Retinal pigment epithelial cell (primary cell): ENCODE results near the gene SFSWAP.
"Not testable (repeated sequence)": the region's sequence is repeated elsewhere in the genome, so short reads cannot be mapped to it uniquely, and the experiment has no call there.

Experiments used
- DNase-seq: peaks from one replicate; pipeline ENCODE4 v3.0.0-alpha.2; 2010; ENCODE audit warnings: low read depth
- H3K4me3 ChIP-seq: 2 replicates; pipeline ENCODE4 v1.5.1; 2011; ENCODE audit warnings: mild to moderate bottlenecking, low read length, control low read depth, moderate library complexity
- TF ChIP-seq, protein P1 (sequence below): conservative IDR thresholded peaks from 2 replicates; pipeline ENCODE4 v1.5.1; 2011; ENCODE audit warnings: low read depth, low read length, control low read depth, inconsistent platforms

SFSWAP gene

GRCh38 chr12:131672941-131673887 lies 37.7 kb upstream of the SFSWAP start:
- no peak overlapping the region for H3K4me3 ChIP-seq
- no peak for DNase-seq
- TF ChIP-seq, protein P1, sequence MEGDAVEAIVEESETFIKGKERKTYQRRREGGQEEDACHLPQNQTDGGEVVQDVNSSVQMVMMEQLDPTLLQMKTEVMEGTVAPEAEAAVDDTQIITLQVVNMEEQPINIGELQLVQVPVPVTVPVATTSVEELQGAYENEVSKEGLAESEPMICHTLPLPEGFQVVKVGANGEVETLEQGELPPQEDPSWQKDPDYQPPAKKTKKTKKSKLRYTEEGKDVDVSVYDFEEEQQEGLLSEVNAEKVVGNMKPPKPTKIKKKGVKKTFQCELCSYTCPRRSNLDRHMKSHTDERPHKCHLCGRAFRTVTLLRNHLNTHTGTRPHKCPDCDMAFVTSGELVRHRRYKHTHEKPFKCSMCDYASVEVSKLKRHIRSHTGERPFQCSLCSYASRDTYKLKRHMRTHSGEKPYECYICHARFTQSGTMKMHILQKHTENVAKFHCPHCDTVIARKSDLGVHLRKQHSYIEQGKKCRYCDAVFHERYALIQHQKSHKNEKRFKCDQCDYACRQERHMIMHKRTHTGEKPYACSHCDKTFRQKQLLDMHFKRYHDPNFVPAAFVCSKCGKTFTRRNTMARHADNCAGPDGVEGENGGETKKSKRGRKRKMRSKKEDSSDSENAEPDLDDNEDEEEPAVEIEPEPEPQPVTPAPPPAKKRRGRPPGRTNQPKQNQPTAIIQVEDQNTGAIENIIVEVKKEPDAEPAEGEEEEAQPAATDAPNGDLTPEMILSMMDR: no peak

DNA sequence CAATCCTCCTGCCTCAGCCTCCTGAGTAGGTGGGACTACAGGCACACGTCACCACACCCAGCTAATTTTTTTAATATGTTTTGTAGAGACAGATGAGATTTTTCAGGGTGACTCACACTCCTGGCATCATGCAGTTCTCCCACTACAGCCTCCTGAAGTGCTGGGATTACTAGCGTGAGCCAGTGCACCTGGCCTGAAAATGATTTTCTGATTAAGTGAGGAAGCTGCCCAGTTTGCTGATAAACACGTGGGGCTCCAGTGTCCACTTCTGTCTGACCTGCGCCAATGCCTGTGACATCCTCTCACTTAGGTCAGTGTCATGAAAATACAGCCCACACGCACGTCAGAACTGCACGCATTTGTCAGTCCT lies 37.0 kb upstream of the SFSWAP start:
- TF ChIP-seq, protein P1: no peak
- DNase-seq: no peak
- H3K4me3 ChIP-seq: no peak overlapping the region

- DNase-seq: no peak
- TF ChIP-seq, protein P1: no peak
- no peak overlapping the region for H3K4me3 ChIP-seq
These were observed 36.5 kb upstream of the SFSWAP start for GRCh38 chr12:131674373-131674772.

DNA sequence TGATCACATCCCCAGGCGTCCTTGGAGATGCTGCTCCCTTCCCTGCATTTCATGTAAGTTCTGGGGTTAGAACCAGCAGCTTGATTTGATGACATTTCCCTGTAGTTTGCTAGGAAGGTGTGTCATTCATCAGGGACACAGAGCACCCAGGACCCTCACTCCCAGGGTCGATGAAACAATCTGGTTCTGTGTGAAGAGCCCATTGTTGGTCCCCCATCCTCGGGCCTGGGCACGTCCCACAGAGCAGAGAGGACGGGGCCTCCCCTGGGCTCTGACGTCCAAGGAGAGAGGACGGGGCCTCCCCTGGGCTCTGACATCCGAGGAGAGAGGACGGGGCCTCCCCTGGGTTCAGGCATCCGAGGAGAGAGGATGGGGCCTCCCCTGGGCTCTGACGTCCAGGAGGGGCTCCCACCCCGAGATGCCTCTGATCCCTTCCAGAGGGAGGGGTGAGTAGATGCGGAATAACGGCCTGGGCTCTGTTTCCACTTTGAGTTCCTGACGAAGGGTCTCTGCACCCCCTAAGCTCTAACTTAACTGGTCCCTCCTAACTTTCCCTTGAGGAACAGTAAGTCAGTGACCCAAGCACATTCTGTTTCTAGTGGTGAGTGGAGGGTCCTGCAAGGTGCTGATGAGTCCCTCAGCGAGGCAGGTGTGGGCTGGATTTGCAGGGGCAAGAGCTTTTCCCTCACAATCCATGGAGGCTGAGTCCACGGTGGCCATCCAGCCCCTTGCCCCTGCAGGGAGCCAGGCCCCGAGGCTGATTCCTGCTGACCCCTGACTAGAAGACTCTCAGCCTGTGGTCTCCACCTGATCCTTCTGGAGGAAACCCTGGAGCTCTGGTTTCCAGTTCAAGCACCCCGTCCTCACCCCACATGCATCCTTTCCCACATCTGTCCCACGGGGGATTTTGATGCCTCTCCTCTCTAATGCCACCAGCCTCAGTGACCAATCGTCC lies 35.5 kb upstream of the SFSWAP start:
- TF ChIP-seq, protein P1: no peak
- DNase-seq: no peak
- H3K4me3 ChIP-seq: no peak overlapping the region

DNA sequence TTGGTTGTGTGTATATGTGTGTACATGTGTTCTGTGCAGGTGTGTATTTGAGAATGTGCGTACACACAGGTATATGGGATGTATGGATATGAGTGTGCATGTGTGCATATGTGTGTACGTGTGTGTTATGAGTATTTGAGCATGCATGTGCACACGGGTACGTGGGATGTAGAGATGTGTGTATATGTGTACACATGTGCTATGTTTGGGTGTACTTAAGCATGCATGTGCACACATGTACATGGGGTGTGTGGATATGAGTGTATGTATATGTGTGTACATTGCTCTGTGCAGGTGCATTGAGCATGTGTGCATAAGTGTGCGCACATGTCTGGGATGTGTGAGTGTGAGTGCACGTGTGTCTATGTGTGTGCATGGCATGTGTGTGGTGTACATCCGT lies 34.3 kb upstream of the SFSWAP start:
- no peak for DNase-seq
- TF ChIP-seq, protein P1: no peak
- H3K4me3 ChIP-seq: no peak overlapping the region

DNA sequence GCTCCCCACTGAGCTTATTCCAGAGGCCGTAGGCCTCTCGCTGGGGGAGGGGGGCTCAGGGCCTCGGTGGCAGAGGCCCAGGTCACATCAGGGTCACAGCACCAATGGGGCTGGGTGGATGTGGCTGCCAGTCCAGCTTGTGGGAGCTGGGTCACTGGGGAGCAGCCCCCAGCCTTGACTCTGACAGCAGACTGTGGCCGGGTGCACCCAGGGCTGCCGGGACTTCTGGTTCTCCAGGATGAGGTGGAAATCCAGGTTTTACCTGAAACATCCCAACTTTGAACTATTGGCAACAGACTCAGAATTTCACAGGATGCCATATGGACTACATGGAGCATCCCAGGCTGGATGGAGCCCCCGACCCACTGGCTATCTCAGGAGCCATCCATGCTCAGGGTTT lies 33.8 kb upstream of the SFSWAP start:
- H3K4me3 ChIP-seq, DNase-seq: not testable (repeated sequence)

DNA sequence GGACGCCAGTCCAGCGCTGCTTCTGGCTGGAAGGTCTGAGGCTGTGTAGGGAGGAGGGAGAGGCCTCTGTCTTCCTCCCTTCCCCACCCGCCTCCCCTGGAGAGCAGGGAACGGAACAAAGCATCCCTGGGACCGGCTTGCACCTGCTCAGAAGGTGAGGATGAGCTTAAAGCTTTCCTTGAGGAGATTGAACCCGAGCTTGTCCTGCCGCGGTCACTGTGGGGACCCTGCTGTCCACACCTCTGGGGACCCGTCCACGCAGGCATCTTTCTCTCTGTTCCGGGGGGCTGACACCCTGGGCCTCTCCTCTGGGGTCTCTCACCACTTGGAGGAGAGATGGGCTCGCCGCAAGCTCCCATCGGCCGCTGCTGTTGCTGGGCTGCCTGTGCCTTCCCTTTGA lies 33.2 kb upstream of the SFSWAP start:
- H3K4me3 ChIP-seq: no peak overlapping the region
- DNase-seq: no peak
- TF ChIP-seq, protein P1: no peak

DNA sequence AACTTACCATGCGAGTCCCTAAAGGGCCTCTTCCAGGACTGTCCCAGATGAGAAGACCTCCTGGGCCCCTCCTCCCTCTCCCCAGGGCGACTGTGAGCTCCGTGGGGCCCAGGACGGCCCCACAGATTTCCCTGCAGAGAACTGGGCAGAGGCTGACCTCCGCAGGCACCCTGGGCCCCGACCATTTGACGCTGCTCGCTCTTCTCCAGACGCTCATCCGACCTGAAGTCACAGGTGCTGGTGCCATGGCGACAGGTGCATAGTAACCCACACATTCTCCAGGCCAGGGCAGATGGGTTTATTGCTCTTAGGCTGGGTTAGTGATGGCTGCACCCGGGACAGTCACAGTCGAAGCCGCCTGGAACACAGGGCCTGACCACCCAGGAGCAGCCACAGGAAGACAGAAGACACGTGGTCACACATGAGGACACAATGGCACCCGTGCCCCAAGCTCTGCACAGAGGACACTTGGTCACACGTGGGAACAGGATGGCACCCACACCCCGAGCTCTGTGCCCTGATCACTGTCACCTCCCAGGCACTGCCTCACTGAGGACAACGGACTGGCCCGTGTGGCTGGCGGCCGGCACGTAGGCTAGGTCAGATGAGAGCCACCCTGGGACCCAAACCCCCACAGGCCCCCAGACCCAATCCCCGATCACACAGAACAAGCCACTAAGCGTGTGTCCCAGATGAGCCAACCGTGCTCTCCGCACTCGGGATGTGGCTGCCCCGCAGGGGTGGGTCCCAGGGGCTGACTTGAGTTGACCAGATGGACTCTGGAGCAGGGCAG lies 32.3 kb upstream of the SFSWAP start:
- not testable (repeated sequence) for DNase-seq, H3K4me3 ChIP-seq

DNA sequence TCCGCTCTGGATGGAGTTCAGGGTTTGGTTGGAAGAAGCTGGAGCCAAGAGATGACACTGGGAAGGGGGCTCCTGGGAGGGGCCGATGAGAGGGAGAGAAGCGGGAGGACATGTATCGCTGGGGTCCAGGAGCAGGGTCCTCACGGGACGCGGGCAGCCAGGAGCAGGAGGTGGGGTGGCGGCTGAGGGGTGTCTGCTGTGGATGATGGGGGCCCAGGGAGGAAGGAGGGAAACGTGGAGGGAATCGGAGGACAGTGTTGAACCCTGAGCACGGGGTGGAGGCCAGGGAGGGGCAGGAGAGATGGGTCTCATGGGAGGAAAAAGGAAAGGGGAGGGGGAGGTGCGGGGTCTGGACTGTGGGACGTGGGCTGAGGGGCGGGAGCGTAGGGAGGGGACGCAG lies 31.7 kb upstream of the SFSWAP start:
- DNase-seq, H3K4me3 ChIP-seq: not testable (repeated sequence)

DNA sequence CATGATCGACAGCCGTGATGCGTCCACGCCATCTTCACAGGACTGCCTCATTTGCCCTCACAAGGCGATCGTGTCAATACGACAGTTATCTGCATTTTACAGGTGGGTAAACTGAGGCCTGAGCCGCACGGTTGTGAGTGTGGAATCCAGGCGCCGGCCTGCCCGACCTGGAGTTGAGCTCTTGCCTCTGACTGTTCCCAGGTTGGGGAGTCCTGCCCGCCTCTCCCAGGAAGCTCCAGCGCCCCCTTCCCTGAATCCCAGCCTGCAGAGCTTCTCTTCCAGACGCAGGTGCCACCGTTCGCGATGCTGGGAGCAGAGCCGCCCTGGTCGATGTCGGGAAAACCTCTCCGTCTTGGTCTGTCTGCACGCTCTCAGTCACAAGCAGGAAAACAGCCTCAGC lies 31.1 kb upstream of the SFSWAP start:
- DNase-seq, H3K4me3 ChIP-seq: not testable (repeated sequence)
